Measurements from ENCODE around the gene ZNF782.
"Not testable (repeated sequence)": the region's sequence is repeated elsewhere in the genome, so short reads cannot be mapped to it uniquely, and the experiment has no call there.

ZNF782 gene

DNA sequence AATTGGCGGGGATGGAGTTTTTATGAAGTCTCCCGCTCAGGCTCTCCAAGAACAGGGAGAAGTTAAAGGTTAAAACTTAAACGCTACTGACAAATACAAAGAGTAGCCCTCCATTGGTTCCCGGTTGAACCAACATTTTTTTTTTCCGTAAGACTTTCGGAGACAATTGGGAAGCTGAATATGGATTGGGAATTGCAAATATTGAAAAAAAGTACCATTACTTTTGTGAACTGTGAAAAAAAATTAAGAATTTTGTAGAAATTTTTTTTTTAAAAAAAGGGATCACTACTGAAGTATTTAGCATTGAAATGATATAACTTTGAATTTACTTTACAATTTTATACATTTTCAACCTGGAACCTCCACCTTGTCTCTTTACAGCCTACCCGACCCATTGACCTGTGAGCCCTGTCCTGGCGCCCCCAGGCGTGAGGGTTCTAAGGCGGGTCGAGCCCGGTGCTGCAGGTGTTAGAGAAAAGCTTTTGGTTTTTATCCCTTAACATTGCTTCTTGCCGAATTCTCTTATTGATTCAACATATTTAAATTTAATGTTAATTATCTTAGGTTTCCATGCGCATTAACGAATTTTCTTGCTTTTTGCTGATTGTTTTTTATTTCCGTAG lies 448 bp upstream of the ZNF782 start:
- DNase-seq (ENCODE audit: low read depth) = no peak

DNA sequence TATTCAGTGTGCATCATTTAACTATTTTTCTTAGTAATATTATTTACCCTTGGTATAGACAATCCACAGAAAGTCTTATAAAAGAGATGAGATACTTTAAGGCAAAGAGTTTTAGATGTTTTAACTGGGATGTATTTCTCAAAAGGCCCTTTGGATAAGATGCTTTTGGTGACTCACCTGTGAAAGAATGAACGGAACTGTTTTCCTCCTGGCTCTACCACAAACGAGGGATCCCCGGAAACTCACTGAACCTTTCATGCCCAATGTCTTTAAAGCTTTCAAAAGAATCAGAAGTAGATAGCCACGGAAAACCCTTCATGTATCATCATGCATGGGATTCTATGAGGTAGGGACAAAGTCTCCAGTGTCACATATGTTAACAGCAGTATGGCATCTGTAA lies 1.6 kb downstream of the ZNF782 start:
- DNase-seq (ENCODE audit: low read depth) = no peak

DNA sequence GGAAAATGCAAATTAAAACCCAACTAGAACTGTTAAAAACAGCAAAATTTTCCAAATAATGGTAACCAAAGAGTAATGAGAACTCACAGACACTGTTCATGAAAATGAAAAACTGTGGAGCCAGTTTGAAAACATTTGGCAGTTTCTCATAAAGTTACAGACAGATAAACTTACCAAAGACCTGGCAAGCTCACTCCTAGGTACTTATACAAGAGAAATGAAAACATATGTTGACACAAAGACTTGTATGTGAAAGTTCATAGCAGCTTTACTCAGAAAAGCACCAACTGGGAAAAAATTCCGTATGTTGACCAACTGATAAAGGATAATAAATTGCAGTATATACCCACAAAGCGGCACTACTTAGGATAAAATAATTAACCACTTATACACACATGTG lies 10.3 kb downstream of the ZNF782 start:
- no peak for DNase-seq (ENCODE audit: low read depth)

DNA sequence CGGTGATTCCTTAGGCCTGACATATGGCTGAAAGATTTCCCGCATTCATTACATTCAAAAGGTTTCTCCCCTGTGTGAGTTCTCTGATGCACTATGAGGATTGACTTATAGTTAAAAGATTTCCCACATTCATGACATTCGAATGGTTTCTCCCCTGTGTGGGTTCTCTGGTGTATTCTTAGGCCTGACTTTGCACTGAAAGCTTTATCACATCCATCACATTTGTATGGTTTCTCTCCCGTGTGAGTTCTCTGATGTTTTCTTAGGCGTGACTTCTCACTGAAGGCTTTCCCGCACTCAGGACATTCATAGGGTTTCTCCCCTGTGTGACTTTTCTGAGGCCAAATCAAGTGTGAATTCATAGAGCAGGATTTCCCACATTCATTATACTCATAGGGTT lies 35.8 kb downstream of the ZNF782 start:
- no peak for DNase-seq (ENCODE audit: low read depth)

DNA sequence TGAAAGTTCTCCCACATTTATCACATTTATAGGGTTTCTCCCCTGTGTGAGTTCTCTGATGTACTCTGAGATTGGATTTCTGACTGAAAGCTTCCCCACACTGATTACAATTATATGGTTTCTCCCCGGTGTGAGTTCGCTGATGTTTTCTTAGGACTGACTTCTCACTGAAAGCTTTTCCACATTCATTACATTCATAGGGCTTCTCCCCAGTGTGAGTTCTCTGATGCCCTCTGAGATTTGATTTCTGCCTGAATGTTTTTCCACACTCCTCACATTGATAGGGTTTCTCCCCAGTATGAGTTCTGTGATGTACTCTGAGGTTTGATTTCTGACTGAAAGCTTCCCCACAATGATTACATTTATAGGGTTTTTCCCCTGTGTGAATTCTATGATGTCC lies 36.3 kb downstream of the ZNF782 start:
- DNase-seq (ENCODE audit: low read depth) = no peak

DNA sequence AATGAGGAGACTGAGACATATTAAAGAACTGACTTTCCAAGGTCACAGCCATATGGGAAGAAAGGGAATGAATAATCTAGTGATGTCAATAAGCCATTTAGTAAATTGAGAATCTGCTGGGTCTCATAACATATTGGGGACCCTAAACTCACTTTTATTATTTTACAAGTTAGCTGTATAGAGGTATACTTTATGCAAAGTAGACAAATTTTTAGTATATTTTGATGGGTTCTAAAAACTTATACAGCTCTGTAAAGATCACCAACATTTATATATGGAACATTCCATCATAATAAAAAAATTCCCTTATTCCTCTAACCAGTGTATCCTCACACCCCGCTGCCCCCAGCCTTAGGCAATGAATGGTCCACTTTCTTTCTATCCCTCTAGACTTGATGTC lies 40.7 kb downstream of the ZNF782 start:
- no peak for DNase-seq (ENCODE audit: low read depth)

DNA sequence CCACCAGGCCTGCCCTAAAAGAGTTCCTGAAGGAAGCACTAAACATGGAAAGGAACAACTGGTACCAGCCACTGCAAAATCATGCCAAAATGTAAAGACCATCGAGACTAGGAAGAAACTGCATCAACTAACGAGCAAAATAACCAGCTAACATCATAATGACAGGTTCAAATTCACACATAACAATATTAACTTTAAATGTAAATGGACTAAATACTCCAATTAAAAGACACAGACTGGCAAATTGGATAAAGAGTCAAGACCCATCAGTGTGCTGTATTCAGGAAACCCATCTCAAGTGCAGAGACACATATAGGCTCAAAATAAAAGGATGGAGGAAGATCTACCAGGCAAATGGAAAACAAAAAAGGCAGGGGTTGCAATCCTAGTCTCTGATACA lies 55.4 kb downstream of the ZNF782 start:
- DNase-seq (ENCODE audit: low read depth) = not testable (repeated sequence)

DNA sequence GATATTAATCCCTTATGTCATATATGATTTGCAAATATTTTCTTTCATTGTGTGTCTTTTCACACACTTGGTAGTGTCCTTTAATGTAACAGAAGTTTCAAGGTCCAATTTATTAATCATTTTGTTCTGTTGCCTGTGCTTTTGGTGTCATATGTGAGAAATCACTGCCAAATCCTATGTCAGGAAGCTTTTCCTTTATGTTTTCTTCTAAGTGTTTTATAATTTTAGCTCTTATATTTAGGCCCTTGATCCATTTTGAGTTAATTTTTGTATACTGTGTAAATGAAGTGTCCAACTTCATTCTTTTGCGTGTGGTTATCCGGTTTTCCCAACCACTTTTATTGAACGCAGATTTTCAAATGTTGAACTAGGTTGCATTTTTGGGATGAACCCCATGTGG lies 70.3 kb downstream of the ZNF782 start:
- no peak for DNase-seq (ENCODE audit: low read depth)

DNA sequence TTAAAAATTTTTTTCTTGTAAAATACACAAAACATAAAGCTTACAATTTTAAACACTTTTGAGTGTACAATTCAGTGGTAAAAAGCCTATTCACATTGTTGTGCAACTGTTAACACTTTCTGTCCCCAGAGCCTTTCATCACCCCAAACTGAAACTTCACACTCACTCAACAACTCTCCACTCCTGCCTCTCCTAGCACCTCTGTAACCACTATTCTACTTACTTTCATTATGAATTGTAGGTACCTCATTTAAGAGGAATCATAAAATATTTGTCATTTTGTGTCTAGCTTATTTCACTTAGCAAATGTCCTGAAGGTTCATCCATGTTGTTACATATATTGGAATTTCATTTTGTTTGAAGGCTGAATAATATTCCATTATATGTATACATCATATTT lies 72.1 kb downstream of the ZNF782 start:
- DNase-seq (ENCODE audit: low read depth) = no peak

DNA sequence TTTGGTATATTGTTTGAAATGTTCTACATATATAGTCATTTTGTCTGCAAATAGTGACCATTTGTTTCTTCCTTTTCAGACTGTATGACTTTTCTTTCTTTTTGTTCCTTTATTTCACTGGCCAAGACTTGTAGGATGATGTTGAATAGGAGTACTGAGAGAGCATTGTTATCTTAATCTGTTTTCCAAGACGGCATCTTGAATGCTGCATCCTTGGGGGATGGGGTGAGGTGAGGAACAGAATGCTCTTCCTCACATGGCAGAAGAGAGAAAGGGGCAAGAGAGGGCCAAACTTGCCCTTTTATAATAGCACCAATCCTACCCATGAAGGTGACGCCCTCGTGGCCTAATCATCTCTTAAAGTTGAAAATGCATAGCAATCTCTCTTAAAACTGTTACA lies 72.8 kb downstream of the ZNF782 start:
- no peak for DNase-seq (ENCODE audit: low read depth)

DNA sequence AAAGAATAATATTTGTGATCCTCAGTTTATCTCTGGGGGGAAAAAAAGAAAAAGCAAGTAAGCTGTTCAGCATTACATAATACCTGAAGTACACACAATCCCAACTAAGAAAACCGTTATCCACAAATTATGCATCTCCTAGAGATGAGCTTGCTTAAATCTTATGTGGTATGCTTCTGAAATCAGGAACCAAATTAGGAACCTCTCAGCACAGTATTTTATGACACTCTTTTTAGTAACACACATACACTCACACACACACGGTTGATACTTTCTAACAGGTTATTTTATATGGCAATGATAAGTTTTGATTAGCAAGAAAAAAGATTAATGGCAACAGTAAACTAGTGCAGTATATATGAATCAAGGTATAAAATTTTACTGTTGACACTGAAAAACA lies 75.2 kb downstream of the ZNF782 start:
- no peak for DNase-seq (ENCODE audit: low read depth)

DNA sequence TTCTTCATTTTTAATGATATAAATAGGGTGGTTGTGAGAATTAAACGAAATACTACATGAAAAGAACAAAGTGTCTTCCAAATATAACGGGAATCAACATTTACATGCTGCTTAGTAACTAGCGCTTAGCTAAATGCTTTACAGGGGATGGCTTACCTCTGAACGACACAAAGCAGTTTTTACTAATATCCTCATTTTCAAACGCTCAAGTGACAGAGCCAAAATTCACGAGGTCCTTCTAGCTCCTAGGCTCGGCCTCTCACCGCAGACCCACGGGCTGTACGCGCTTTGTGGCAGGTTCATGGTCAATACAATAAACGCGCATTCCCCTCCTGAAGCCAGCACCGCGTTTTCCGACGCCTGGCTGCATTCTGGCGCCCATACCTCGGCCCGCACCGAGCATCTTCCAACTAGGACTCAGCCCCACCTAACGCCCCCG lies 76.9 kb downstream of the ZNF782 start:
- DNase-seq (ENCODE audit: low read depth) = no peak

DNA sequence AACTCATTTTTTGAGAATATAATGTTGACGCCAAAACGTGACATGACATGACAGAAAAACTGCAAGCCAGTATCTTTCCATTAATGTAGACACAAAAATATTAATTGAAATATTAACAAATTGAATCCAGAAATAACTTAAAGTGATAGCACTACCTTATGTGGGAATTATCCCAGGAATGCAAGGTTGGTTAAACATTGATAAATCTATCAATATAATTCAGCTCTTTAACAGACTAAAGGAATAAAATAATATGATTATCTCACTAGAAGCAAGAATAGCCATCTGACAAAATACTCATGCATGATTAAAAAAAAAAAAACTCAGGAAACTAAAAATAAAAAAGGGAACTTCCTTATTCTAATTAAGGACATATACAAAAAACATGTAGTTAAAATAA lies 83.2 kb downstream of the ZNF782 start:
- DNase-seq (ENCODE audit: low read depth) = no peak

DNA sequence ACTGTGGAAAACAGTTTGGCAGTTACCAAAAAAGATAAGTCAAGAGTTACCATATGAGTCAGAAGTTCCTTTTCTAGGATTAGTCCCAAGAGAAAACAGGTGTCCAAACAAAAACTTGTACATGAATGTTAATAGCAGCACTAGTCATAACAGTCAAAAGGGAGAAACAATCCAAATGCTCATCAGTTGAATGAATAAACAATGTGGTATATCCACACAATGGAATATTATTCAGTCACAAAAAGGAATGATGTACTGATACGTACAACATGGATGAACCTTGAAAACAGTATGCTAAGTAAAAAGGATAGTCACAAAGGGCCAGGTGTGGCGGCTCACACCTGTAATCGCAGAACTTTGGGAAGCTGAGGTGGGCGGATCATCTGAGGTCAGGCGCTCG lies 84.3 kb downstream of the ZNF782 start:
- no peak for DNase-seq (ENCODE audit: low read depth)
